Stimulated activated CD4-positive, alpha-beta T cell treated with anti-CD3 and anti-CD28 coated beads, TNF-alpha, amount 100 ng/mL, for 1 hour (primary cell): ENCODE measurements around the gene ZNF566.
A peak's percentile ranks its signal among the peaks of the same experiment; 100 is the strongest.

ENCODE experiments used
- DNase-seq, 3 donors: peaks; one replicate each; pipeline ENCODE4 v3.0.0-alpha.2; 2020; ENCODE audit warnings: low read depth in 3 of 3, low spot score in 1 of 3

ZNF566 gene

DNA sequence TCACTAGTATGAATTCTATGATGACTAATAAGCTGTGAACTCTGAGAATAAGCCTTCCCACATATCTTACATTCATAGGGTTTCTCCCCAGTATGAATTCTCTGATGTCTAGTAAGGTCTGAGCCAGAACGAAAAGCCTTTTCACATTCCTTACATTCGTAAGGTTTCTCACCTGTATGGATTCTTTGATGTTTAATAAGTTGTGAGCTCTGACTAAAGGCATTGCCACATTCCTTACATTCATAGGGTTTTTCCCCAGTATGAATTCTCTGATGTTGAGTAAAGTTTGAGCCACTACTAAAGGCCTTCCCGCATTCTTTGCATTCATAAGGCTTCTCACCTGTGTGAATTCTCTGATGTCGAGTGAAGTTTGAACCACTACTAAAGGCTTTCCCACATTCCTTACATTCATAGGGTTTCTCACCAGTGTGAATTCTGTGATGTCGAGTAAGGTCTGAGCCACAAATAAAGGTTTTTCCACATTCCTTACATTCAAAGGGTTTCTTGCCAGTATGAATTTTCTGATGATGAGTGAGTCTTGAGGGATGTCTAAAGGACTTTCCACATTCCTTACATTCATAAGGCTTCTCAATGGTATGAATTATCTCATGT, 40.2 kb downstream of the ZNF566 start:
- DNase-seq, result no peak

- no peak for DNase-seq
Observed at GRCh38 chr19:36441339-36441738, 48.0 kb downstream of the ZNF566 start.

DNA sequence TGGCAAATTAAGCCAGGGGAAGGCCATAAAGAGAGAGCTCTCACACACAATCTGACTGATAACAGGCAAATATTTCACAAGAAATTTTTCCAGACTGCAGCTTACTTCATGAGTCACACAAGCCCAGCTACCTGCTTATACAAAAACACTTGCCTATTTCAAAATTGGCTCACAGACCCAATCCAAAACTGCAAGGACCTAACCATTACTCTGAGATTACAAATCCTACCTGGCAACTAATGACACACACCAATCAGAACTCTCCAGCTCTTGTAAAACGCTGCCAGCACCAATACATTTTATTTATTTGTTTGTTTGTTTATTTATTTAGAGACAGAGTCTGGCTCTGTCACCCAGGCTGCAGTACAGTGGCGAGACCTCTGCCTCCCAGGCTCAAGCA, 52.8 kb downstream of the ZNF566 start:
- DNase-seq, result no peak

DNA sequence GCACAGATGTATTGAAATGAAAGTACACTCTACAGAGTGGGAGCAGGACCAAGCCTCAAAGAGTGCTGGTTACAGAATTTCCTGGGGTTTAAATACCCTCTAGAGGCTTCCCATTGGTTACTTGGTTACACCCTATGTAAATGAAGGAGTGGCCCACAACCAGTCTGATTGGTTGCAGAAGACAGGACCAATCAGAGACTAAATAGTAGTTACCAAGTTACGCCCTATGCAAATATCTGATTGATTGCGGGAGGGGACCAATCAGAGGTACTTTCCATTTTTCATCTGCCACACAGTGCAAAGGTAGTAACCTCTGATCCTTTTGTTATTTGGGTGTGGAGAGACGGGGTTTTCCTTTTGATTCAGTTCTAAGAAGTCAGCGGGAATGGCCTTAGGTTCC, 65.4 kb downstream of the ZNF566 start:
- DNase-seq, result no peak

- no peak for DNase-seq
Observed at GRCh38 chr19:36421749-36422481, 67.4 kb downstream of the ZNF566 start.

GRCh38 chr19:36420961-36421748, 68.2 kb downstream of the ZNF566 start:
- no peak for DNase-seq

GRCh38 chr19:36418287-36419001, 70.9 kb downstream of the ZNF566 start, which contains the start of gene ZFP82:
Gene ZFP82 (minus strand): TSS chr19:36418644. CDS start chr19:36409789, 8,855 bp downstream.
- peak; percentile 23 to 67 (median 51) for DNase-seq

GRCh38 chr19:36417752-36418286, 71.5 kb downstream of the ZNF566 start:
- DNase-seq, result no peak

DNA sequence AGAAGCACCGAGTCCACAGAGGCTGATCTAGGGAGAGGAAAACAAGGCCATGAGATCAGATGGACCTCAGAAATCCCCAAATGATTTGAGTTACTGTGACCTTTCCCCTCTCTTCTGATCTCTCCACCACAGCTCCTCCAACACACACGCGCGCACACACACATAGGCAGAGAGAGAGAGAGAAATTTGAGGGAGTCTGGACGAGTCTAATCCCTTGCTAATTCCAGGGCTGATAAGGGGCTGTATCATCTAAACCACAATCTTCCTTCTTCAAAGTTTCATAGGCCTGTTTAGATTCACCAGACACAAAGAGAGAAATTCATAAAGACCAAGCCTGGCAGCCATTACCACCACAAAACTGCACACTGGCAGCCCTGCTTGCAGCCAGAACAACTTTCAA, 79.5 kb downstream of the ZNF566 start:
- DNase-seq, result no peak

GRCh38 chr19:36408101-36408500, 81.3 kb downstream of the ZNF566 start:
- DNase-seq, result no peak

- DNase-seq, result no peak
Observed at GRCh38 chr19:36404498-36404897, 84.9 kb downstream of the ZNF566 start.

DNA sequence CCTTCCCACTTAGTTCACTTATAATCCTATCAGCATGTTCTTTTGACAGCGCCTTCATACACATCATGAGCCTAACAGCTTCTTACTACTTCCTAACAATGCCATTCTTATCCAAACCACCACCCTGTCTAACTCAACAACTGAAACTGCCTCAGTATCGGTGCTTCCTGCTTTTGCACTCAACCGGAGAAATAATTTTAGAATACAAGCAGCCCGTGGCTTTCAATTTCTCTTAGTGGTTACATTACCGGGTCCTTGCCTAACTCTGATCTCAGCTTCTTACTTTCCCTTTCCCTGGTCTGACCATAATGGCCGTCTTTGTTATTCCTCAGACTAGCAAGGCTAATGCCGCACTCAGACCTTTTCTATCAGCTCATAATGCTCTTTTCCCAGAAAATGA, 87.9 kb downstream of the ZNF566 start:
- no peak for DNase-seq

DNA sequence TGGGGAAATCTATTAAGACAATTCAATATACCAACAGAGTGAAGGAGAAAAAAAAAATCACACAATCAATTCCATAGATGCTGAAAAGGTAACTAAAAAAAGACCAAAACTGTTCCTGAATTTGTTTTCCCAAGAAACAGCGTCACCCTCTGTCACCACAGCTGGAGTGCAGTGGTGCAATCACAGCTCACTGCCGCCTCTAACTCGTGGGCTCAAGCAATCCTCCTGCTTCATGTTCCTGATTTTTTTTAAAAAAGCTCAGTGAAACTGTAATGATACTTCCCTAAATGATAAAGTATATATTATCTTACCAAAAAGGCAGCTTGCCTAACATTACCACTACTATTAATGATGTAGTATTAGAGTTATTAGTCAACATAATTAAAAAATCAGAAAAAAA, 90.8 kb downstream of the ZNF566 start:
- no peak for DNase-seq
